PC-3 (cell line): ENCODE data around the gene CAMTA2.

Experiments
- EZH2phosphoT487 ChIP-seq: fragments of 300-600 bp; sonication (generic); IDR thresholded peaks from 2 replicates; pipeline ENCODE4 v1.6.1; 2018; ENCODE audit warnings: mild to moderate bottlenecking, antibody characterized with exemption, low read length, borderline replicate concordance
- TF ChIP-seq, protein P1 (sequence below): fragments of 300-600 bp; sonication (generic); conservative IDR thresholded peaks from 2 replicates; pipeline ENCODE4 v1.5.1; 2017; ENCODE audit warnings: antibody characterized with exemption, low read depth, mild to moderate bottlenecking, low read length

DNA sequence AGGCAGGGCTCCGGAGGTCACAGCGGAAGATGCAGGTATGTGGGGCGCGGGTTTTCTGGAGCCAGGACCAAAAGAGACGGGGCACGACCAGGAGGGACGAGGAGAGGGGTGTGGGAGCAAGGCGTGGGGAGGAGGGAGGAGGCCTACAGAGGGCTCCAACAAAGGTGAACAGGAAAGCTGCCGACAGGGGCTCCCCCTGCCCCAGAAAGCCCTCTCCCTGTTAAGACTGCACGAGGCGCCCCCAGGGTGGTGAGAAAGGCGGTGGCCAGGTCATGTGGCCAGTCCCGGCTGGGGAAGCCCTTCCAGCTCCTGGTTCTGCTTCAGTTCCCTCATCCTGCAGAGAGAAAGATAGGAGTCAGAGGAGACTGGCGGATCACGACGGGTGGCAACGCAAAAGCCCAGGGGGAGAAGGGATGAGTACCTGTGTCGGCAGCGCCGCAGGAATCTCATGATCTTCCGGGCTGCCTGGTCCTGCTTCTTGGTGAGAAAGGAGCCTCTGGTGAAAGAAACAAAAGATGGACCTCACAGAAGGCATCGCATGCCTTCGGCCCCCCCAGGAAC, 18.9 kb downstream of the CAMTA2 start:
- TF ChIP-seq, protein P1, sequence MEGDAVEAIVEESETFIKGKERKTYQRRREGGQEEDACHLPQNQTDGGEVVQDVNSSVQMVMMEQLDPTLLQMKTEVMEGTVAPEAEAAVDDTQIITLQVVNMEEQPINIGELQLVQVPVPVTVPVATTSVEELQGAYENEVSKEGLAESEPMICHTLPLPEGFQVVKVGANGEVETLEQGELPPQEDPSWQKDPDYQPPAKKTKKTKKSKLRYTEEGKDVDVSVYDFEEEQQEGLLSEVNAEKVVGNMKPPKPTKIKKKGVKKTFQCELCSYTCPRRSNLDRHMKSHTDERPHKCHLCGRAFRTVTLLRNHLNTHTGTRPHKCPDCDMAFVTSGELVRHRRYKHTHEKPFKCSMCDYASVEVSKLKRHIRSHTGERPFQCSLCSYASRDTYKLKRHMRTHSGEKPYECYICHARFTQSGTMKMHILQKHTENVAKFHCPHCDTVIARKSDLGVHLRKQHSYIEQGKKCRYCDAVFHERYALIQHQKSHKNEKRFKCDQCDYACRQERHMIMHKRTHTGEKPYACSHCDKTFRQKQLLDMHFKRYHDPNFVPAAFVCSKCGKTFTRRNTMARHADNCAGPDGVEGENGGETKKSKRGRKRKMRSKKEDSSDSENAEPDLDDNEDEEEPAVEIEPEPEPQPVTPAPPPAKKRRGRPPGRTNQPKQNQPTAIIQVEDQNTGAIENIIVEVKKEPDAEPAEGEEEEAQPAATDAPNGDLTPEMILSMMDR, result no peak
- TF ChIP-seq EZH2phosphoT487, result no peak
